GM13976 (cell line): ENCODE results near the gene MAPT.
"Not testable (repeated sequence)": the region's sequence is repeated elsewhere in the genome, so short reads cannot be mapped to it uniquely, and the experiment has no call there.

Source experiments
- DNase-seq: peaks from one replicate; pipeline ENCODE4 v3.0.0; 2012; ENCODE audit warnings: low spot score
- in situ Hi-C: fragments of 300-500 bp; cut with MboI; formaldehyde crosslinking; loops from one replicate; pipeline ENCODE4 v1.12.0; 2022; ENCODE audit warnings: low sequenced_read_pairs, mixed read lengths, inconsistent platforms; ENCODE audit not compliant: unreplicated experiment
- TF ChIP-seq, protein P1 (sequence below): IDR thresholded peaks from 2 replicates; pipeline ENCODE4 v1.5.1; 2012; ENCODE audit warnings: borderline replicate concordance, mild to moderate bottlenecking; ENCODE audit not compliant: insufficient read depth; ENCODE audit errors: extremely low read depth, missing control alignments, control extremely low read depth

Gene MAPT

DNA sequence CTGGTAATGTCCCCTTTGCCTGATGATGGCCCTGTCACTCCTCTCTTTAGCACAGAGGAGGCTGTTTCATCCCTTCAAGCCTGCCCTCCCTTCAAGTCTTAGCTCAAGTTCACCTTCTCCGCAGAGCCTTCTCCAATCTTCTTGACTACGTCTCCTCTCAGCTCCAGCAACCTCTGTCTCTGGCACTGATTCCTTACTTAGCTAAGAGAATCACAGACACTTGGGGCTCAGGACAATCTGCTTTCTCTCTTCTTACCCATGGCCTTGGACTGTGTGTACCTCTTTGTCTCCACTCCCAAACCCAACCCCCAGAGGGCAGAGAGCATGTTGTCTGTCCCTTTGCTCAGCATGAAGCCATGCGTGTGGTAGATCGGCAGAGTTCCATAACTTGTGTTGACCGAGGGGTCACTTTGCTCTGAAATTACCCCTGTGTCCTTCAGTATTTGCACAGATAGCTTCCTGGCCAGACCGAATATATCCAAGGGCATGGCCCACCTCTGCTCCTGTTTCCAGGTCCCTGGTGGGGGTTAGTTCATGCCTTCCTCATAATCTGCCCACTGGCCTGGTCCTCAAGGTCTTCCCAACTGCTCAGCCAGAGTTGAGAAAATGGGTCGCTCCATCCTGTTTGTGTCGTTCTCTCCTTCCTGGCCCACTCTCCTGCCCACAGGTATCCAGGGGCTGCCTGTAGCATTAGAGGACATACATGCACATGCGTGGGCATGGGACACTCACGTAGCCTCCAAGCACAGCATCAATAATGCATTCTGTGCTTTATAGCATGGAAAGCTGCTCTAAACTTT is 41.6 kb downstream of the MAPT start:
- TF ChIP-seq, protein P1, sequence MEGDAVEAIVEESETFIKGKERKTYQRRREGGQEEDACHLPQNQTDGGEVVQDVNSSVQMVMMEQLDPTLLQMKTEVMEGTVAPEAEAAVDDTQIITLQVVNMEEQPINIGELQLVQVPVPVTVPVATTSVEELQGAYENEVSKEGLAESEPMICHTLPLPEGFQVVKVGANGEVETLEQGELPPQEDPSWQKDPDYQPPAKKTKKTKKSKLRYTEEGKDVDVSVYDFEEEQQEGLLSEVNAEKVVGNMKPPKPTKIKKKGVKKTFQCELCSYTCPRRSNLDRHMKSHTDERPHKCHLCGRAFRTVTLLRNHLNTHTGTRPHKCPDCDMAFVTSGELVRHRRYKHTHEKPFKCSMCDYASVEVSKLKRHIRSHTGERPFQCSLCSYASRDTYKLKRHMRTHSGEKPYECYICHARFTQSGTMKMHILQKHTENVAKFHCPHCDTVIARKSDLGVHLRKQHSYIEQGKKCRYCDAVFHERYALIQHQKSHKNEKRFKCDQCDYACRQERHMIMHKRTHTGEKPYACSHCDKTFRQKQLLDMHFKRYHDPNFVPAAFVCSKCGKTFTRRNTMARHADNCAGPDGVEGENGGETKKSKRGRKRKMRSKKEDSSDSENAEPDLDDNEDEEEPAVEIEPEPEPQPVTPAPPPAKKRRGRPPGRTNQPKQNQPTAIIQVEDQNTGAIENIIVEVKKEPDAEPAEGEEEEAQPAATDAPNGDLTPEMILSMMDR = no peak
- in situ Hi-C loops = no loop called here
- DNase-seq = no peak

DNA sequence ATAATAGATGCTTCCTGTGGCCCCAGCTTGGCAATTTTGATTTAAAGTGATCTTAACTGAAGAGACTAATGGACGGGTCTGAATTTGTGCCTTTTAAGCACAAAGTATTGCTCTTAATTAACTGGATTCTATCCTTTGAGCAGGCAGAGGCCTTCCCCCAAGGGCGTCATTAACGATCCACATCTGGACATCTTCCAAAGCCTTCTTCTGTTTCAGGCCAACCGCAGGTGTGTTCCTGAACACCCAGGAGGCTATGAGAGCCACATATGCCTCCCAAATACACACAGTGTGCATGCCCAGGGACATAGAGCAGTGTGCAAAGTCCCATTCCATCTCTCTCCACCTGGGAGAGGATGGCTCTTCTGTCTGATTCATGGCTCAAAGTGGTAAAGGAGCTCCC is 42.3 kb downstream of the MAPT start:
- TF ChIP-seq, protein P1 = no peak
- DNase-seq = no peak
- in situ Hi-C loops = no loop called here

DNA sequence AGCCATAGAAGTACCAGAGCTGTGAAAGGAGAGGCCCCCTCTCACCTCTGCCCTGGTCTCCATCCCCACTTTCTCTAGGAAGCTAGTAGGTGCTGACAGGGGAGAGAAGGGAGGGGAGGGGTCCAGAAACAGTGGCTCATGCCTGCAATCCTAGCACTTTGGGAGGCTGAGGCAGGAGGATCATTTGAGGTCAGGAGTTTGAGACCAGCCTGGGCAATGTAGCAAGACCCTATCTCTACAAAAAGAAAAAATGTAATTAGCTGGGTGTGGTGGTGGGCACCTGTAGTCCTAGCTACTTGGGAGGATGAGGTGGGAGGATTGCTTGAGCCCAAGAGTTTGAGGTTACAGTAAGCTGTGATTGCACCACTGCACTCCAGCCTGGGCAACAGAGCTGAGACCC is 42.8 kb downstream of the MAPT start:
- DNase-seq, in situ Hi-C loops: not testable (repeated sequence)

DNA sequence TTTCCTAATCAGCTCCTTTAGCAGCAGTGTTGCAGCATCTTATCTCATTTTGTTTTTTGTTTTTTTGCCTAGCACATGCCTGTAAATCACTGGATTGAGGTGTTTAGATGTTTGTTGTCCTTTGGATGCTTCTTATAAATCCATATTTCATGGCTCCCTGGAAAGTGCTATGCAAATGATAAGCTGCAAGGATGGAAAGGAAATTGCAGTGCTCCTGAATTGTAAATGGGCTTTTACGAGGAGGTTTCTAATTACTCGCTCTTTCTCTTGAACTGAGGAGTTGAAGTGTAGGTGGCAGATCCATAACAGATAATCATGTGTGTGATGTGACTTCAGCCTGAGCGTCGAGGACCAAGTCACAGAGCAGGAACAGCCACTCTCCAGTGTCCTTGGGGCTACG is 45.0 kb downstream of the MAPT start:
- no peak for DNase-seq
- TF ChIP-seq, protein P1 = no peak
- in situ Hi-C loops = no loop called here

DNA sequence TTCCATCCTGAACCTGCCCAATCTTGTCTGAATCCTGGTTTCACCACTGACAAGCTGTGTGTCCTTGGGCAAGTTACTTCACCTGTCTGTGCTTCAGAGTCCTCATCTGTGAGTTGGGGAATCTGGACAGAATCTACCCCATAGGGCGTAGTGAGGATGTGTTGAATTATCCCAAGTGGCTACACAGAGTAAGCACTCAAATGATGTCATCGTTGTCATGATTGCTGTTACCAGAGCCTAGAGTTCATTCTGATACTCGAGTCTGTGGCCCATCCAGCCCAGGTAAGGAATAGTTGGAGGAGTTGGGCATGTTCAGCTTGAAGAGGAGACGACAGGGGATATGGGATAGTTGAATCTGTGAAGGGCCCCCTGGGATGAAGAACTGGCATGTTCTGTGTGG is 45.9 kb downstream of the MAPT start:
- no peak for DNase-seq
- in situ Hi-C loops = no loop called here
- TF ChIP-seq, protein P1 = no peak

DNA sequence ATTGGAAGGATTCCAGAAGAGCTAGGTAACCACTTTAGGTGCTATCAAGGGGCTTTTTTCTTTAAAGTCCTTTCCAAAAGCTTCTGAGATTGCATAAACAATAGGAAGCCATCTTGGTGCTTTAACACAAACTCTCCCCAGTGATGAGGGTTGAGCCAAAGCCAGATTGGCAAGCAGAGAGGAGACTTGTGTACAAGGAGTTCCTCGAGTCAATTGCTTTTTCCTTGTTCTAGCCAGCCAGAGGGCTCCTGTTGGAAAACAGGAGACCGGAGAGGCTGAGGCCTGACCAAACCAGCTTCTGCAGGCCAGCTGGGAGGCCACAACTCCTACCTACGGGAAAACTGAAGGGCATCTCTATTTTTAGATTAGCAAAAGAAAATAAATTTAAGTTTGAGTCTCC is 46.5 kb downstream of the MAPT start:
- TF ChIP-seq, protein P1 = no peak
- in situ Hi-C loops = no loop called here

DNA sequence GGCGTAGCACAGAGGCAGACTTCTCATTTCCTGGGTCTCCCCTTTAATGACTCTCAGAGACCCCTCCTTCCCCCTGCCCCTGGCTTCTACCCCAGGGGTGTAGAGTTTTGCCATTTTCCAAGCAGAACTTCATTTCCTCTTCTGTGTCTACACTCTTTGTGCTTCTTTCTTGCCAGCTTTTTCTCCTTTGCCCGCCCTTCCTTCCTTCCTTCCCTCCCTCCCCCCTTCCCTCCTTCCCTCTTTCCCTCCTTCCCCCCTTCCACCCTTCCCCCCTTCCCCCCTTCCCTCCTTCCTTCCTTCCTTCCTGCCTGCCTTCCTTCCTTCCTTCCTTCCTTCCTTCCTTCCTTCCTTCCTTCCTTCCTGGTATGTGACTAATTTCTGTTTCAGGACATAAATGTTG is 47.0 kb downstream of the MAPT start:
- in situ Hi-C loops = no loop called here
- TF ChIP-seq, protein P1 = no peak
- DNase-seq = no peak

More for the DNA sequence above, 46.5 kb downstream of the MAPT start:
- no peak for DNase-seq
